Inflammatory macrophage (primary cell): ENCODE measurements around the gene EFCAB12.
"Not testable (repeated sequence)": the region's sequence is repeated elsewhere in the genome, so short reads cannot be mapped to it uniquely, and the experiment has no call there.

Experiments
- DNase-seq, 2 donors: peaks; one replicate each; pipeline ENCODE4 v3.0.0-alpha.2; 2020 to 2022

EFCAB12 gene

GRCh38 chr3:129365296-129366136 lies 62.9 kb downstream of the EFCAB12 start:
- DNase-seq, result peak; percentile 81 to 90

DNA sequence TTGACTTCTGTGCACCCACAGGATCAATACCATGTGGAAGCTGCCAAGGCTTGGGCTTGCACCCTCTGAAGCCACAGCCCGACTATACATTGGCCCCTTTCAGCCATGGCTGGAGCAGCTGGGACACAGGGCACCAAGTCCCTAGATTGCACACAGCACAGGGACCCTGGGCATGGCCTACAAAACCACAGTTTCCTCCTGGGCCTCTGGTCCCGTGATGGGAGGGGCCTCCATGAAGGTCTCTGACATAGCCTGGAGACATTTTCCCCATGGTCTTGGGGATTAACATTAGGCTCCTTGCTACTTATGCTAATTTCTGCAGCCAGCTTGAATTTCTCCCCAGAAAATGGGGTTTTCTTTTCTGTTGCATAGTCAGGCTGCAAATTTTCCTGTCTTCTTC lies 63.6 kb downstream of the EFCAB12 start:
- peak; percentile 59 to 82 for DNase-seq

- DNase-seq, result not testable (repeated sequence)
These were observed 65.1 kb downstream of the EFCAB12 start for GRCh38 chr3:129363356-129363755.

DNA sequence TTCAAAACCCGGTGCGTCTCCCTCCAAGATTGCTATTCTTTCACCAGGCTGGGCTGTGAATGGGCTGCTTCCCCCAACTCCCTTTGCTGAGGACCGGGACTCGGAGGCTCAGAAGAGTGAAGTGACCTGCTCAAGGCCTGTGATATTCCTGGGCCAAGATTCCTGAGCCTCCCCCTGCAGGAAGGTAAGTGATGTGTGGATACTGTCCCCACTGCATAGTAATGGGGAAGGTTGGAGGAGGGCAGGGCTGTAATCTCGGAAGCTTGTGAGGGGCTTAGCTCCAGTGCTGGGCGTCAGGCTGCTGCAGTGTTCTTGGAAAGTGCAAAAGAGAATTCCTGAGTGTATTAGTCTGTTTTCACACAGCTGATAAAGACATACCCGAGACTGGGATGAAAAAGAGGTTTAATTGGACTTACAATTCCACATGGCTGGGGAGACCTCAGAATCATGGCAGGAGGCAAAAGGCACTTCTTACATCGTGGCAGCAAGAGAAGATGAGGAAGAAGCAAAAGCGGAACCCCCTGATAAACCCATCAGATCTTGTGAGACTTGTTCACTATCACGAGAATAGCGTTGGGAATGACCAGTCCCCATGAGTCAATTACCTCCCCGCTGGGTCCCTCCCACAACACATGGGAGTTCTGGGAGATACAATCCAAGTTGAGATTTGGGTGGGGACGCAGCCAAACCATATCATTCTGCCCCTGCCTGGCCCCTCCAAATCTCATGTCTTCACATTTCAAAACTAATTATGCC lies 67.6 kb downstream of the EFCAB12 start:
- no peak for DNase-seq

- DNase-seq, result no peak
These were observed 68.2 kb downstream of the EFCAB12 start for GRCh38 chr3:129360171-129360611.

- no peak for DNase-seq
These were observed 69.6 kb downstream of the EFCAB12 start for GRCh38 chr3:129358772-129359371.

DNA sequence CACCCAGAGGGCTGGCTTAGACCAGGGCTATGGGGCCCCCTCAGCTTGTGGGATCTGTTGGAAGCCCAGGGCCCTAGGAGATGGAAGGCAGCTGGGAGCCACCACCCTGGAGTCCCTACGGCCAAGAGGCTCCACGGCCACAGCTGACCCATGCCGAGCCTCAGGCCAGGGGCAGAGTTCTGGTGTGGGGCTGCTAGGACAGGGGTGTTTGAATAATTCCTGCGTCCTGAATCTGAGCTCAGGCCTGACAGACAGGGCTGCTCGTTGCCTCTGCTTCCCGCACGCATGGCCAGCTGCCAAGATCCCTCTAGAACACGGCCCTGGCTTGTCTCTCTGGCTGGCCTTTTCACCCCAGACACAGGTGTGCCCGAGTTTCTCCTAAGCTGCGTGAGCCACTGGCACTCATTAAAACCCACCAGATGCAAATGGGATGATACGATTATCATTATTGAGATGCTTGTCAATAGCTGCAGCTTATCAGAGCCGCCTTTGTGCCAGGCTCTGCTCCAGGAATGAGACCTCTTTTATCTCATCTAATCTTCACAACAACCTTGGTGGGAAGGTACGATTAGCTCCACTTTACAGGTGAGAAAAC lies 70.2 kb downstream of the EFCAB12 start:
- no peak for DNase-seq

DNA sequence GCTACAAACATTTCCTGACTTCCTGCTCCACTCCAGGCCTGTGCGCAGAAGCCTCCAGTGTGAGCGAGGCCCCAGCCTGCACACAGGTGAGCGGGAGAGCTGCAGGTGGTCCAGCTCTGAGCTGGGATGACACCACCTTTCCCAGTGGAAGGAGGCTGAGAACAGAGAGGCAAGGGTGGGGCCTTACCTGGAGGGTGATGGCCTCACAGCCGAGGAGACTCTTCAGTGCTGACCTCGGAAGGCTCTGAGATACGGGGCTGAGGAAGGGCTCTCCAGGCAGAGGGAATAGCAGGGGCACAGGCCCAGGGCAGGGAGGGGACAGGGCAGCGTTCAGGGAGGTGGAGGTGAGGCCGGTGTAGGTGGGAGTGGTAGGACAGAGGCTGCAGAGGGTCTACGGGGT lies 70.8 kb downstream of the EFCAB12 start:
- no peak for DNase-seq

DNA sequence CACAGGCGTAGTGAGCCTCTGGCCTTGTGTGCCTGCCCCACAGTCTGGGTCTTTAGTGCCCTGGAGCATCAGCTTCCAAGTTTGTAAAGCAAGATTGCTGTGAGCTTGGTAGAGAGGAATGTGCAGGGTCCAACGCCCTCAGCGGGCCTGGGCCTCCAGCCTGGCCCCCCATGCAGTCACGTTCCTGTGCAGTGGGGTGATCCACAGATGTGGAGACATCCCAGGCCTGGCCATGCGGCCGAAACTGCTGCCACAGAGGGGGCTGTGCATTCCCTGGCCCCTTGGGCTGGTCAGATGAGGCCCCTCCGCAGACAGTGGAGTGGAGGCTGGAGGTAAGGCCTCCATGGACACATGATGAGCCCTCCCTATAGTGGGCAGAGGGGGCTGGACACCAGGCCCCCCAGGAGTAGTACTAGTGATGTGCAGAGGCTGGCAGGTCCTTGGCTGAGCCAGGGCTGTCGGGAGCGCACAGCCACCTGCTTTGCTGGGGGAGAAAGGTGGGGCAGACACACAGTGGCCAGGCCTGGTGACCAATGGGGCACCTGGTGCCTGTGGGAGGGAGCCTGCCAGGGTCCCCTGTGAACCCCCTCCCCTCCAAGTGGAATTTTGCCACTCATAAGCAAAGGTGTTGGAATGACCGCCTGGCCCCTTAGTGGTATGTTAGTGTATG lies 71.5 kb downstream of the EFCAB12 start:
- DNase-seq, result no peak

DNA sequence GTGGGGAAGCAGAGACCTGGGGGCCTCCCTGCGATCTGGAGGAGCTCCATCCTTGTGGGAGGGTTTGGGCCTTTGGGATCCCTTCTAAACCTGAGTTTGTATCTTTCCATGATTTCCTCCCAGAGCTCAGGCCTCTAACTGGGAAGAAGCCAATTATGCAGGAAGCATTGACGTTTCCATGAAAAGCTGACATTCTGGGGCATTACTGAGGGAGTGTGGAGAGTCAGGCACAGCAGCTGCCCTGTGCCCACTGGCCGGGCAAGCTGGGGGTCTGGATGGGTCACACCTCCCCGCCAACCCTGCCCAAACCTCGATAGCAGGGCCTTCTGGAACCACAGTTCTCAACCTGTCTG lies 74.9 kb downstream of the EFCAB12 start:
- DNase-seq, result no peak

DNA sequence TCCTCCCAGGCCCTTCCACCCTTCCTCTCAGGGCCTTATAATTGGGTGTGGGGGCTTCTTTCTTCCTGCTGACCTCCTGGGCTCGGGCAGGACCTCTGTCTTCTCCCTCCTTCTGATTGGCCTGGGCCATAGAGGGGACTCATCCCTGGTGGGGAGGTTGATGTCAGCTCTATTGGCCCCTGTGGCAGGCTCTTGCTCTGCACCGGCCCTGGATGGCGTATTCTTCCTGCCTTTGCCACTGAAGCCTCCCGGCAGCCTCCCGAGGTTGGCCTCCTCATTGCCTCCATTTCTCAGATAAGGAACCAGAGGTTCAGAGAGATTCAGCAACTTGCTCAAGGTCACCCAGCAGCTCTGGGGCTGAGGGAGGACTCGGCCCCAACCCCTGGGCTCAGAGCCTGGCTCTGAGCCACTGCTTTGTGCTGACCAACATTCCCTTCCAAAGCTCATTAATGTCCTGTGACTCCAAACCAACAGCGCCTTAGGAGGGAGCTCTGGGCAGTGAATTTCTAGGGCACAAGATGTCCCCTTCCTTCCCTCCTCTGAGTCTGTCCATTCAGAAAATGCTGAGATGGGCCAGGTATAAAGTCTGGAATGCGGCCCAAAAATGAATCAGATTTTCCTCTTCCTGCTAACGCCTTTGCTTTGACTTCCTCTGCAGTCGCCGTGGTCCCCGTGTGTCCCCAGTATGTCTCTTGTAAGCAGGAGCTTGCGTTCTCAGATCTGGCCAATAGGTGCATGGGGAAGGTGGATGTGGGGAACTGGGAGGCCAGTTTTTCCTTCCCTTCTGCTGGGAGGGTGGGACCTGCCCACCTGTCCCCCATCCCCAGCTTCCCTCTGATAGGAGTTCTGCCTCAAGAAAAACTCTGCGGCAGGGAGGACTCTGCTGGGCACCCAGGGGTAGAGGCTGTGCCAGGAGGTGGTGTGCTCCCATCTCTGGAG lies 75.5 kb downstream of the EFCAB12 start:
- DNase-seq, result no peak

GRCh38 chr3:129352045-129352444 lies 76.4 kb downstream of the EFCAB12 start:
- no peak for DNase-seq
